DMS 273 treated with DMSO at 0.1 percent for 48 hours (cell line): Measurements from ENCODE around the gene ANTKMT.
"Not testable (repeated sequence)": the region's sequence is repeated elsewhere in the genome, so short reads cannot be mapped to it uniquely, and the experiment has no call there.

Experiments used
- DNase-seq: peaks from one replicate; lab custom pipeline; 2025; lab: John Stamatoyannopoulos, UW

ANTKMT gene

DNA sequence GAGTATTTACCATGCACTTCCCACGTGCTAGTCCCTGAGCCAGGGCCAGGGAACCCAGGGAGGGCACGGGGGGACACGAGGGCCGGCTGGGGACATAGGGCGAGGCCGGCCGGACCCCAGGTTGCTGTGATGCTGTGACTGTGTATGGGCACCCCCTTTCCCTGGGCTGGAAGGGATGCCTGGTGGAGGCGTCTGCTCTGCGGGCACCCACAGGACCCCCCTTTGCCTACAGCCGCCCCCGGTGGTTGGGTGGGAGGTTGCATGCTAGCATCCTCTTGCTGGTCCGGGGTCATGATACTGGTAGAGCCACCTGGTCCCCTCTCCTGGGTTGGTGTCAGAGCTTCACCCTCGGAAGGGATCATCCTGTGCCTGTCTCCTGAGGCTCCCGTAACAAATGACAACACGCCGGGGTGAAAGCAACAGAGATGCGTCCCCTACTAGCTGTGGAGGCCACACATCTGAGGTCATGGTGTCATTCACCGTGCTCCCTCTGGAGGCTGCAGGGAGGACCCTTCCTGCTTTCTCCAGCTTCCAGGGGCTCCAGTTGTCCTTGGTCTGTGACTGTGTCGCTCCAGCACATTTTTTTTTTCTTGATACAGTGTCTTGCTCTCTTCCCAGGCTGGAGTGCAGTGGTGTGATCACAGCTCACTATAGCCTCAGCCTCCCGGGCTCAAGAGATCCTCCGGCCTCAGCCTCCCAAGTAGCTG, 23.0 kb downstream of the ANTKMT start:
- no peak for DNase-seq

DNA sequence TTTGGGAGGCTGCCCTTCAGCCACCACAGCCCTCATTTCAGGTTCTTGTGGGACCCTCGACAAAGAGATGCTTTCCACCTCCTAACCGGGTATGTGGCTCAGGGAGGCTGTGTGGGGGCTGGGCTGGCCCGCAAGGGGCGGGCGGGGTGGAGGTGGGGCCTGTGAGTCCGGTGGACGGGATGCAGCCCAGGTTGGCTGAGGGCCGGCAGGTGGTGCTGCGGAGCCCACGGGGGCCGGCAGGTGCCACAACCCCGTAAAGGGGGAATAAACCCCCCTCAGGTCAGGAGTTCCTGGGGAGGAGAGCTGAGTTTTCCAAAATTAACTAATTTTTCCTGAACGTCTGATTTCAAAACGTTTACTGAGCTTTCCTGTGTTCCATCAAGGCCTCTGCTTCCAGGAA, 24.8 kb downstream of the ANTKMT start:
- DNase-seq: no peak

DNA sequence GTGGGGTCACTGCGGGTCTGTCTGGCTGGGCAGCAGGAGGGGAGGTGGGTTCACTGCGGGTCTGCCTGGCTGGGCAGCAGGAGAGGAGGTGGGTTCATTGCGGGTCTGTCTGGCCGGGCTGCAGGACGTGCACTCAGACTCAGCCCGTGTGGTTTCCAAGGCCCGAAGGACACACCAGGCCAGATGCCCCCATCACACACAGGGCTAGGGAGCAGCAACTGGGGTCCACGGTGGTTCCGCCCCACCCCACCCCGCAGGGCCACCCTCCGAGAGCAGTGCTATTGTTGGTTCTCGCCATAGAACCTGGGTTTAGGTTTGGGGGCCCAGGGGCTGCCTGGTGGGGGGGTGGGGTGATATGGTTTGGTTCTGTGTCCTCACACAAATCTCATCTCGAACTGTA, 25.7 kb downstream of the ANTKMT start:
- no peak for DNase-seq

DNA sequence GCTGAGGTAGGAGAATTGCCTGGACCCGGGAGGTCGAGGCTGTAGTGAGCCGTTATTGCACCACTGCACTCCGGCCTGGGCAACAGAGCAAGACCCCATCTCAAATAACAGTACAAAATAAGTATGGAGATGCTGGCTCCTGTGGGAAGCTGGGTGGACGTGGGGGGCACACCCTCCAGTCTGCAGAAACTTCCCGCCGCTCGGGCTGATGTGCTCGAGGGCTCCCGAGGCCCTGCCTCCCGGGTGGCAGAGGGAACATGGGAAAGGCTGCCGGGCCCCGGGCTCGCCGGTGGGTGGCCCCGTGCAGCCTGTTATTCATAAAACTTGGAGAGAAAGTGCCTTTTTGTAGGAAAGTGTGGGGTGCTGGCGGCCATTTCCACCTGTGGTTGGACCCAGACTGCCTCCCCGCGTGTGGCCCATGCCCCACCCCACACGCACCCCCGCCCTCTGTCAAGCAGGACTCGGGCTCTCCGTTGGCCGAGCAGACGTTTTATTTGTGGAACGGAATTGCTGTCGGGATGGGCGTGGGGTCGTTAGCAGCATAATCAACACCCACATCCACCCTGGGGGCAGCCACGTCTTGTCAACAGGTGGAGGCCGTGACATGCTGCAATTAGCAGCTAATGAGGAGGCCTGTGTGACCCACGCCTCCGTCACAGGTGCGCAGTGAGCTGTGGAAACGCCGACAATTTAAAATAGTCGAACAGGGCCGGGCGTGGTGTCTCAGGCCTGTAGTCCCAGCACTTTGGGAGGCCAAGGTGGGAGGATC, 27.2 kb downstream of the ANTKMT start:
- no peak for DNase-seq

DNA sequence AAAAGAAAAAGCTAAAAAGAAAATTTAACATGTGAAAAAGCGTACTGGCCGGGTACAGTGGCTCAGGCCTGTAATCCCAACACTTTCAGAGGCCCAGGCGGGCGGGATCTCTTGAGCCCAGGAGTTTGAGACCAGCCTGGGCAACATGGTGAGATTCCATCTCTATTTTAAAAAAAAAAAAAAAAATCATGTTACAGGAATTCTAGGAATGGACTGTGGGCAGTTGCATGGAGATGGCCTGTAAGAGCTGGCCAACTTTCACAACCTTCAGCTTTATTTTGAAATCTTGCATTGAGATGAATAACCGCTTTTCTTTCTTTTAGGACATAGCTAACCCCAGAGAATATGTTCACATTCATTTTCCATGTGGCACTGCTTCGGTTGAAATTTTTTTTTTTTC, 28.1 kb downstream of the ANTKMT start:
- no peak for DNase-seq

DNA sequence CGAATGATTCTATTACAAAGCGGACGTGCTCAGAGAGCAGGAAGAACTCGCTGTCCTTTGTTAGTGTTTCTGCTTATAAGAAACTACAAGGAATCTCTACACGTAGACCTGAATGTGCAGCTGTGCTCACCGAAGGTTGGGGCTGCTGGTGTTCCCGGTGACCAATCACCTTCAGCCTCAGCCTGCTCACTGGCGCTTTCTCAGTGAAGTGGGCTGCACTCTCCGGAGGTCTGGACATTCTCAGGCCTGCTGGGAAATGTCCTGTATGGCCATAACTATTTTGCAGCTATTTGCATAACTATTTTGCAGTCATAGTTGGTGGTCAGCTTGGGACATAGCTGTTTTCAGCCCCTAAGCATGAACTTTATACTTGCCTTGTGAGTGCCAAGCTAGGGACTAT, 29.5 kb downstream of the ANTKMT start:
- DNase-seq: no peak

DNA sequence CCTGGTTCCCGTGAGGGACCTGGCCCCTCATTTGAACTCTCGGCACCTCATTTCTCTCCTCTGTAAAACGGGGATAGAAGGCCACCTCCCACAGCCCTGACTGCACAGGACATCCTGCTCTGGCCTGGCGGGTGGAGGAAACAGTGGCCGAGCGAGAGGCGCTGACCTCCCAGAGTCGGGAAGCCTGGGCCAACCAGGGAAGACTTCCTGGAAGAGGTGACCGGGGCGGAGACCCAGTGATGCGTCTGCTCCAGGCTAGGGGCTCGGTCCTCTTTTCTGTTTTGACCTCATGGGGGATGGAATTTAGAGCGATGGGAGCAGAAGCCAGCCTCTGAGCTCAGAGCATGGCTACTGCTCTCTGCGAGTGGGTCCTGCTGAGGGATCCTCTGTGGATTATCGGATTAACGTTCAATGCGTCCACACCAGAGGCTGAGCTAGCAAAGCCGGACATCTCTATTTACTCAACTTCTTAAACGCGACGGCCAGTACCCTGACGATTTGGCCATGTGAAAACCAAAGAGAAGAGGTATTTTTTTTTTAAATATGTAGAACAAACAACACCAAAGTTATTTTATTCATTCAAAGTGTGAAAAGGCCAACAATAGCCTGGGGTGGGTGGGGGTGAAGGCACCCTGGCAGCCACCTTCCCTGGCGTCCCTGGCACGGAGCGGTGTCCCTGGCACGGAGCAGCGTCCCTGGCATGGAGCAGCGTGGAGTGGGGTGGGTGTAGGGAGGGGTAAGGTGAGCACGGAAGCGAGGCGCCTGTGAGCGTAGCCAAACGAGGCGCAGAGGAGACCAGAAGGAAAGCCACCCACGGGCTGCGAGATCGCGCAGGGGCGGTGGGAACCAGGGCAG, 30.4 kb downstream of the ANTKMT start:
- DNase-seq: no peak

DNA sequence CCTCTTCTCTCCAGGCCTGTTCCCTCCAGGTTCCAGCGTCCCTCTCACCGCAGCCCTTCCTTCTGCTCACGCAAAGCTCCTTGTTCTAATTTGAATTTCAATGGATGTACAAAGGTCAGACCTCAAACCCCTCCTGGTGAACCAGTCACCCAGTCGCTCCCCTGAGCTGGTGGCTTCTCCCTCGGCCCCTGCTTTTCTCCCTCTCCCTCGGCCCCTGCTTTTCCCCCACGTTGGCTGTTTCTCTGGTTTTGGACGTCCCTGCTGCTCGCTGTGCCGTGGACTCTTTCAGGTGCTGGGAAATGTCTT, 31.0 kb downstream of the ANTKMT start:
- DNase-seq: no peak

DNA sequence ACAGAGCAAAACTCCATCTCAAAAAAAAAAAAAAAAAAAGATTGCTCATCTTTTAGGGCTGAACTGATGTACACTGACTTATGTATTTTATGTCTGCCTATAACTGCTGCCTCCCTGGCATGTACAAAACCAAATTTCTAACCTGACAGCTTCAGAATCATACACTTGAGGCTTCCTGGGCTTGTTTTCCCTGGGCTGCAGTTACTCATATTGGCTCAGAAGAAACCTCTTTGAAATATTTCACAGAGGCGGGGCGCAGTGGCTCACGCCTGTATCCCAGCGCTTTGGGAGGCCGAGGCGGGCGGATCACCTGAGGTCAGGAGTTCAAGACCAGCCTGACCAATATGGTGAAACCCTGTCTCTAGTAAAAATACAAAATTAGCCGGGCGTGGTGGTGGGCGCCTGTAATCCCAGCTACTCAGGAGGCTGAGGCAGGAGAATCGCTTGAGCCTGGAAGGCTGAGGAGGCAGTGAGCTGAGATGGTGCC, 33.2 kb downstream of the ANTKMT start:
- DNase-seq: not testable (repeated sequence)

DNA sequence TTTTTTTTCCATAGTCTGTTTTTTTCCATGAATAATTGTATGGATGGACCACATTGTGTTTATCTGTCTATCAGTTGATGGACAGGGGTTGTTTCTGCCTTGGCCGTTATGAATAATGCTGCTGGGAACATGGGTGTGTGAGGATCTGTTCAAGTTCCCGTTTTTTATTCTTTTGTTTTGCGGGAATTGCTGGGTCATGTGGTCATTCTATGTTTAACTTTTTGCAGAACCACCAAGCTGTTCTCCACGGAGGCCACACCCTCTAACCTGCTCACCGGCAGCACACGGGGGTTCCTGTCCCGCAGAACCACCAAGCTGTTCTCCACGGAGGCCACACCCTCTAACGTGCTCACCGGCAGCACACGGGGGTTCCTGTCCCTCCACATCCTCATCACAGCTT, 33.7 kb downstream of the ANTKMT start:
- no peak for DNase-seq

DNA sequence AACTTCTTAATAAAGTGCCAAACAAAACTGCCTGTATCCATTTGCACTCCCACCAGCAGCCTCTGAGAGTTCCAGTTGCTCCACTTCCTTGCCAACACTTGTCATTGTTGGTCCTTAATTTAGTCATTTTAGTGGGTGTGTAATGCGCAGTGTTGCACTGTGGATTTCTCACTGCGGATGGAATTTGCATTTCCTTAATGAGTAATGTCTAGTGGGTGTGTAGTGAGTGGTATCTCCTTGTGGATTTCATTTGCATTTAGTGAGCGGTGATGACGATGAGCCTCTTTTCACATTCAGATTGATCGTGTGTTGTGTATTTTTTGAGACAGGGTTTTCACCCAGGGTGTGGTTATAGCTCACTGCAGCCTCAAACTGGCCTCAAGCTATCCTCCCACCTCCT, 35.5 kb downstream of the ANTKMT start:
- no peak for DNase-seq

DNA sequence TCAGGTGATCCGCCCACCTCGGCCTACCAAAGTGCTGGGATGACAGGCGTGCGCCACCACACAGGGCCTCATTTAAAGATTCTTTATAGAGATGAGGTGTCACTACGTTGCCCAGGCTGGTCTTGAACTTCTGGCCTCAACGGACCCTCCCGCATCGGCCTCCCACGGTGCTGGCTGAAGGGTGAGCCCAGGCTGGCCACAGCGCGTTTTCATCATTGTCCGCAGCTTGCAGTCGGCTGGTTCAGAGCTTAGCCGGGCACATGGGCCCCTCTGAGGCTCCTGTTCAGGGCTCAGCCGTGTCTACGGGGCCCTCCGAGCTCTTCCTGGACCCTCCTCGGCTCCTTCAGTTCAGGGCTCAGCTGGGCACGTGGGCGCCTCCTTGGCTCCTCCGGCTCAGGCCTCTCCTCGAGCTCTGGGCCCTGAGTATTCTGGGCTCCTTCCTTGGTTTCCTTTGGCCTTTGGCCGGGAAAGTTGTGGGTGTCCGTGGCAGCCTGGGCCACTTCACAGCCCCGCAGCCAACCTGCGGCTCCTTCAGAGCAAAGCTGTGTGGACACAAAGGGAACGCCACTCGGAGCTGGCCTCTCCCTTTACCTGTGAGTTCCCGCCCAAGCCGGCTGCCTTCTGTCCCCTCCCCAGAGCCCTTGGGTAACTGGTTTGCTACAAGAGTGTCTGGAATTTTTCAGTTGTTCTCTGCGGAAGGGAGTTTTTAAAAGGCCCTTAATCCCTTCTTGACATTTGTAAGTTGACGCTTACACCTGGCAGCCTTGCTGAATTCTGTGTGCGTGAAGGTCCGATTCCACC, 38.4 kb downstream of the ANTKMT start:
- no peak for DNase-seq

DNA sequence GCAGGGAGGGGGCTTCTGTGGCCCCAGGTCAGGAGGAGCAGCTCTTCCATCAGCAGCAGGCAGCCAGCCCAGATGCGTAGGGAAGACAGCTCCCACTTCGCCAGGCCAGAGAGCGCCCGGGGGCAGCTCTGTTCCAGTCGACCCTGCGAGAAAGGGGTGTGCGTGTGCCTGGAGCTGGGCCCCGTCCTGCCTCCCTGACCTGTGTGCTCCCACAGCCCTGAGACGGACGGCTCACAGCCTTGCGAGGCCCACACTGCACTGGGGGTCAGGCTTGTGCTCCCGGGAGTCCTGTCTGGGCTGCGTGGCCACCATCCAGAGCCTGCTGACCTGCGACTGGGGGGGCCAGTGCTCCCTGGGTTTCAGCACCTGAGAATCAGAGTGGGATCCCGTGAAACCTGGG, 39.1 kb downstream of the ANTKMT start:
- no peak for DNase-seq

DNA sequence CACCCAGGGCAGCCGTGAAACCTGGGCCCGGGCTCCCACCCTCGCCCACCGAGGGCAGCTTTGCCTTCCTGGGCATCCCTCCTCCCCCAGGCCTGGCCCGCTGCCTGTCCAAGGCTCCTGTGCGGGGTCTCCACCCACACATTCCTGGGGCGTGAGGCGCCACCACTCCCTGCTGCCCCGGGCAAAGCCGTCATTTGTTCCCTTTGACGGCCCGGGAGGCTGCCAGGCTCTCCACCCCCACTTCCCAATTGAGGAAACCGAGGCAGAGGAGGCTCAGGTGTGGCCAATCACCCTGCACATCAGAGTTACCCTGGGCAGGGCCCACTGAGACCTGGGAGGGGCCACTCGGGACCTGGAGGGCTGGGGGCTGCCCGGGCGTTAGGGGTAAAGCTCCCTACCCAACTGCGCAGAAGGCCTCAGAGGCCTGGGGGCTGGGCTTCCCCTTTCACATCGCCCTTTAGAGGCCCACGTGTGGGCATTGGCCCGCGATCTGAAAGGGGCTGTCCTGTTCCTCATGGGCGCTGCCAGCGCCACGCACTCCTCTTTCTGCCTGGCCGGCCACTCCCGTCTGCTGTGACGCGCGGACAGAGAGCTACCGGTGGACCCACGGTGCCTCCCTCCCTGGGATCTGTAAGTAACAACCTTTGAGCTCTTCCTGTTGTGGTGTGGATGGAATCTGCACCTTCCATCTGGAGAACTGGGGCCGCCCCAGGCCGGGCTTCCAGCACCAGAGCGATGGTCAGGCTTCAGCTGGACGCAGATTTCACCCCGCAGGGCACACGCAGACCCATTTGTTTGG, 39.8 kb downstream of the ANTKMT start, which contains the start of gene MSLN:
Gene MSLN (plus strand): TSS at position 190 of the 799 bp plus-strand sequence. CDS start 1,947 bp downstream, outside the sequence.
- no peak for DNase-seq

DNA sequence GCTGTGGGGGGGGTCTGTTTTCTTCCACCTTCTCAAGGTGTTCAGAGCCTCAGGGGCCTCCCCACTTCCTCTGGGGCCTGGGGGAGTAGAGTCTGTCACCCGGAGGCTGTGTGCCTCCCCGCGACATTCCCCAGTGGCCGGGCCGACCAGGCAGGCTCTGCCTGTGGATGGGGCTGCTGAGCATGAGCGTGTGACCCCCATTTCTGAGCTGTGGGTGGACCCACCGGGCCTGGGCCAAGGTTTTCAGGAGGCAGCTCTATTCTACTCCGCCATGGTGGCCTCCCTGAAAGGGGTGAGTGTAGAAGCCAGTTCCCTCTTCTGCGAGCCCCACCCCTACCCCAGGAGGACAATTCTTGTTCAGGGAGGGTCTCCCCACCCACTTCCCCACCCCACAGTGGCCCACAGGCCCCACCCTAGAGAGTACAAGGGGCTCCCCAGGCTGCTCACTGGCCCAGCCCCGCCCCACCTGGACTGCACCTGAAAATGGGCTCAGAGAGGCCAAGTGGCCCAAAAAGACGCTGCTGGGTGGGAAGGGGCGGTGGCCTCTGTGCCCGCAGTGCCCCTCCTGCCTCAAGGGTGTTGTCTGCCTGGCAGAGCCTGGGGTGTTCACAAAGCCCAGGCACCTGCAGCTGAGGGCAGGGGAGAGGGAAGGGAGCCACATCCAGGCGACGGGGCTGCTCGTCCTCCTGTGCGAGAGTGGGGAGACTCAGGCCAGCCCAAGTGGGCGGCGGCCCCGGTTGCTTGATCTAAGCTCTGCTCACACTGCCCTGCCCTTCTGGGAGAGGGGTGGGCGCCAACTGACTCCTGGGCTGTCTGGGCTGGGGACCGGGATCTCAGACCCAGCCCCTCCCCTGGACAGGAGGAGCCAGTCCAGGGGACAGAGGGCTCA, 40.9 kb downstream of the ANTKMT start:
- DNase-seq: no peak

DNA sequence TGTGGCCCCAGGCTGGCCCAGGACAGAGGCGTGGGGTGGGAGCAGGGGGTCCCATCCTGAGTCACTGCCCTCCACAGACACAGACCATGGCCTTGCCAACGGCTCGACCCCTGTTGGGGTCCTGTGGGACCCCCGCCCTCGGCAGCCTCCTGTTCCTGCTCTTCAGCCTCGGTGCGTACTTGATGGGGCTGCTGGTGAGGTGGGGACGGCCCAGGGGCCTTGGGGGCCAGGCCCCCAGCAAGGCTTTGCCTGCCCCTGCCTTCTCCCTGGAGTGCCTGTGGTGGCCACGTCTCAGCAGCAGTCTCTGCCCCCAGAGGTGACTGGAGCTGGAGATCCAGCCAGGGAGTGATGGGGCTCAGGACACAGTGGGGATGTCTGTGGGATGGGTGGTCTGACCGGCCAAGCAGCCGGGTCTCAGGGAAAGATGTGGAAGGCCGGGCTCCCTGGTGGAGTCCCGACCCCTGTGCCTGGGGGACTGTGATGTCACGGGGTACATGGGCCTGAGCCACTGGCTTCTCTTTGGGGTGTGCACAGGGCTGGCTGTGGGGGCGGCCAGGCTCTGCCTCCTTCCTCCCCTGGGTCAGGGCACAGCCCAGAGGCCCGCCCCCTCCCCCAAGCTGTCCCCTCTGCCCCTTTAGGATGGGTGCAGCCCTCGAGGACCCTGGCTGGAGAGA, 41.8 kb downstream of the ANTKMT start:
- DNase-seq: no peak

DNA sequence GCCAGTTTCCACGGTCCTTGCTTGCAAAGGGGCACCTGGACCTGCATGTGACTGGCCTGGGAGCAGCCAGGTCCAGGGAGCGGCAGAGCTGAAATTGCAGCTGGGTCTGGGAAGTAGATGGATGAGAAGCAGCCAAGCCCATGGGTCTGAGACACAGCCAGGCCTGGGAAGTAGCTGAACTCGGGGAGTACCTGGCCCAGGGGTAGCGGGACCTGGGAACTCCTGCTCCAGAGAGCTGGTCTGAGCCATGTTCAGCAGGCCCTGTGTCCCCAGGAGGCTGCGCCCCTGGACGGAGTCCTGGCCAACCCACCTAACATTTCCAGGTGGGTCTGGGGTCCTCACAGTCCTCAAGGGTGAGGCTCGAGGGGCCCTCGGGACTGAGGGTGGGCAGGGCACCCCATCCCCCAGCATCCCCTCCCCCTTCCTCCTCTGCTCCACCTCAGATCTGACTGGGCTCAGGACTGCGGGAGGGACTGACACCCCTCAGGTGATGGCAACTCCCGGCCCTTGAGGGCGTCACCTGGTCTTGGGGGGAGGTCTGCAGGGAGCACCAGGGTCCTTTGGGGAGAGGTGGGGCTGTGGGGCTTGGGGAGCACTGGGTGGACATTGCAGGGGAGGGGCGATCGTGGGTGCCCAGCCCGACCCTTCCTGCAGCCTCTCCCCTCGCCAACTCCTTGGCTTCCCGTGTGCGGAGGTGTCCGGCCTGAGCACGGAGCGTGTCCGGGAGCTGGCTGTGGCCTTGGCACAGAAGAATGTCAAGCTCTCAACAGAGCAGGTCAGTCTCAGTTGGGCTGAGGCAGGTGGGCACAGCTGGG, 42.6 kb downstream of the ANTKMT start:
- DNase-seq: no peak

DNA sequence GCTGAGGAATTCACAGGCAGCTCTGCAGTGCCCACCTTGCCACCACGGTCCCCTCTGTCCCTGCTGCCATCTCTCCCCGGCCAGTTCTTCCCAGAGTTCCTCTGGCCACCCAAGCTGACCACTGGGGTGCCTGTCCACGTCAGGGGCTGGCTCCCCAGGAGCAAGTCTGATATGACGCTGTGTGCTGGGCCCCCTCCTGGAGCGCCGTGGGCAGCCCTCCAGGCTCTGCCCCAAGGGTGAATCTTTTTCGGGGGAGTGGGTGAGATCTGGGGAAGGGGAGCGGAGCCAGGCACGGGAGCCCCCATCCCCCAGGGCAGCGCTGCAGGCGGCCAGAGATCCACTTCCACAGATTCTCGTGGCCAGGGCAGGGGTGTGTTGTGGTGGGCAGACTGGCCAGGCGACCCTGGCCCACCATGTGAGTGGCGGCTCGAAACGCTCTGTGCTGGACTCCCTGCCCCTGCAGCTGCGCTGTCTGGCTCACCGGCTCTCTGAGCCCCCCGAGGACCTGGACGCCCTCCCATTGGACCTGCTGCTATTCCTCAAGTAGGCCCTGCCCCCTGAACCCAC, 43.3 kb downstream of the ANTKMT start:
- no peak for DNase-seq
